ENCODE results near the gene SLC22A16.
A peak's percentile ranks its signal among the peaks of the same experiment; 100 is the strongest.

The SLC22A16 gene

GRCh38 chr6:110419028-110419739, 57.2 kb downstream of the SLC22A16 start:
- no peaks in the 10 kb centered on the region for H3K36me3 ChIP-seq (ENCODE audit: control insufficient read depth, insufficient read depth, low read length)
- H3K27me3 ChIP-seq (replicated peaks; ENCODE audit: control insufficient read depth, insufficient read depth, low read length): no peaks in the 10 kb centered on the region
- DNase-seq (ENCODE audit: extremely low read depth, insufficient read length): no peak
- no peak overlapping the region for H3K4me3 ChIP-seq (replicated peaks; ENCODE audit: low read depth, low read length)
- no peak for TF ChIP-seq CTCF (IDR thresholded peaks at IDR 0.05; ENCODE audit: insufficient read depth, low read length, poor library complexity, severe bottlenecking)

- no peak for DNase-seq (ENCODE audit: extremely low read depth, insufficient read length)
- H3K36me3 ChIP-seq (ENCODE audit: control insufficient read depth, insufficient read depth, low read length): no peaks in the 10 kb centered on the region
- no peaks in the 10 kb centered on the region for H3K27me3 ChIP-seq (replicated peaks; ENCODE audit: control insufficient read depth, insufficient read depth, low read length)
- no peak for TF ChIP-seq CTCF (IDR thresholded peaks at IDR 0.05; ENCODE audit: insufficient read depth, low read length, poor library complexity, severe bottlenecking)
- no peak overlapping the region for H3K4me3 ChIP-seq (replicated peaks; ENCODE audit: low read depth, low read length)
Observed at GRCh38 chr6:110418594-110418993, 57.8 kb downstream of the SLC22A16 start.

DNA sequence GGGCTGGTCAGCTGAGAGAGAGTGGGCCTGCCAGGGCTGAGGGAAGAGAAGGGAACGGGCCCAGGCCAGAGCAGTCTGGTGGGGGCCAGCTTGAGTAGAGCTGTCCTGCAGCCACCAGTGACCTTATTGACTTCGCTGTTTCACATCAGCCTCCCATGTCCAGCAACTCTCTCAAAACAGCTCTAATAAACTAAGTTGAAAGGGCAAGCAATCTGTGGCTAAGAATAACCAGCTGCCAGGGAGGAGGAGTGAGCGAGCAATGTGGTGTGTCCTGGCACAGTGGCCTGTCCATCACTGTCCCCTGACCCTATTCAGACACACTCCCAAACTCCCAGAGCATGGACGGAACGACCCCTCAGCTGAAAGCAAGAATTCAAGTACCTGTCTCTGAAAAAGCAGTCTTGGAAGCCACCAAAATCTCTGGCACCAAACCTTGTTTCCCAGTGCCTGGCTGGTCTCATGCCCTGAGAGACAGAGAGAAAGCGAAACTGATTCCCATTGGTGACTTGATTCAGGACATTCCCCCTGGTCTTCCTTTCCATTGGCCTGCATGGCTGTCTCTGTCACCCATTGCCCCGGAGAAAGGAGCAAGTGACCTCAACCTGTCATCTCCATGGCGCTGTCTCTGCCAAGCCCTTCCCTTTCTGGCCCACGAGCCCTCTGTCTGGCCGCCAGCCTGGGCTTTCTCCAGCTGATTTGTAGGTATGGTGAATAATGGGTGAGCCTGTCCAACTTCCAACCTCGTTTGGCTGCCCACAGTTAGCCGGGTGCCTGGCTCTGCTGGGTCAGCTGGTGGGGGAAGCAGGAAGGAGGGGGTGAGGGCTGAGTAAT, 61.1 kb downstream of the SLC22A16 start, which contains the start of gene DDO:
Gene DDO (minus strand): TSS at position 490 of the 831 bp plus-strand sequence. CDS start 2,113 bp downstream, outside the sequence.
- DNase-seq (ENCODE audit: extremely low read depth, insufficient read length): no peak
- no peaks in the 10 kb centered on the region for H3K27me3 ChIP-seq (replicated peaks; ENCODE audit: control insufficient read depth, insufficient read depth, low read length)
- peak within 1 kb of the TSS; percentile 4; the same call in 1 of the 2 replicates for H3K4me3 ChIP-seq (replicated peaks; ENCODE audit: low read depth, low read length)
- TF ChIP-seq CTCF (IDR thresholded peaks at IDR 0.05; ENCODE audit: insufficient read depth, low read length, poor library complexity, severe bottlenecking): no peak
- no peaks in the 10 kb centered on the region for H3K36me3 ChIP-seq (ENCODE audit: control insufficient read depth, insufficient read depth, low read length)

DNA sequence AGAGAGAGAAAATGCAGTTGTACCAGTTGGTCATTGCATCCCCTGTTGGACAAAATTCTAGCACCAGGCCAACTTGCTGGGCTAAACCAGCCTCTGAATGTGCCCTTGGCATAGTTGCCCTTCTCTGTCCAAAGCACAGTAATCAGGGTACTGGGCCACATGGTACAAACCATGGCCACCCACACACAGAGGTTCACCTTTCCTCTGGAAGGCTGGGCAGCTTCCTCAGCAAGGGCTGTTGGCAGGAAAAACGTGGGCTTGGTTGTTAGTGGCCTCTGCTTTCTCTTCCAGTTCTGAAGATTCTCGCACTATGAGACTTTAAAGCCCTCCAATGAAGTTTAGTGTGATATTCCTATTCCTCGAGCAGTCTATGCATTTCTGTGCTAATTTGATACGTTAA, 61.7 kb downstream of the SLC22A16 start:
- Histone ChIP-seq H3K36me3 (ENCODE audit: control insufficient read depth, insufficient read depth, low read length) (no peaks in the 10 kb centered on the region), H3K4me3 (replicated peaks; ENCODE audit: low read depth, low read length) (no peak overlapping the region), H3K27me3 (replicated peaks; ENCODE audit: control insufficient read depth, insufficient read depth, low read length) (no peaks in the 10 kb centered on the region)
- no peak for DNase-seq (ENCODE audit: extremely low read depth, insufficient read length)
- TF ChIP-seq CTCF (IDR thresholded peaks at IDR 0.05; ENCODE audit: insufficient read depth, low read length, poor library complexity, severe bottlenecking): no peak

DNA sequence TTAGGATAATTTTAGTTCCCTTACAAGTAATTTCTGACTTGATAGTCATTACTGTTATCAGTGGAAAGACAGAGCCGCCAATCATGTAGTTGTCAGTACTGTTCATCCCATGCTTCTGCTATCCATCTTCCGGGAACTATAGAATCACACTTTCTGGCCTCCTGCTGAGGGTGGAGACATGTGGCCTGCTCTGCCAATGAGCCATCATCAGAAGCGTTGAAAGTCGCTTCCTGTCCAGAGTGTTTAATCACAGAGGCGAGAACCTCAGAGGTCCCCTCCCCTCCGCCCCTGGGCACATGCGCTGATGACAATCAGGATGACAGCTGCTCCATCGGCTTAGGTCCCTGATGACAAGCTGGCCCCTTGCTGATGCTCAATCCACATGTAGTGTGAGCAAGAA, 64.1 kb downstream of the SLC22A16 start:
- TF ChIP-seq CTCF (IDR thresholded peaks at IDR 0.05; ENCODE audit: insufficient read depth, low read length, poor library complexity, severe bottlenecking): no peak
- Histone ChIP-seq H3K4me3 (replicated peaks; ENCODE audit: low read depth, low read length) (no peak overlapping the region), H3K36me3 (ENCODE audit: control insufficient read depth, insufficient read depth, low read length) (no peaks in the 10 kb centered on the region), H3K27me3 (replicated peaks; ENCODE audit: control insufficient read depth, insufficient read depth, low read length) (no peaks in the 10 kb centered on the region)
- no peak for DNase-seq (ENCODE audit: extremely low read depth, insufficient read length)

Measured in GM06990 (cell line).